IgD-negative memory B cell (primary cell): ENCODE results near the gene RB1. TPM values are rescaled to one million over a fixed set of nuclear protein-coding genes. Genes with fewer than 3 reads are reported as not detected.

Source experiments
- polyA plus RNA-seq: library from polyadenylated mRNA; unstranded; fragments of 300-500 nt; fragmentation: Illumina TruSeq; gene quantifications from one replicate; pipeline ENCODE4 v1.2.3, GENCODE V29; 2021

Gene RB1
- polyA plus RNA-seq, 1 donor from 2014 or later = 43.7 TPM

Other genes with a start within 250 kb of the RB1 start
- gene MED4, start 208.6 kb upstream of the RB1 start, polyA plus RNA-seq = 76.6 TPM
- gene ITM2B, start 70.5 kb upstream of the RB1 start, polyA plus RNA-seq = 538 TPM
- 2.4 TPM for gene LPAR6, start 109.4 kb downstream of the RB1 start, polyA plus RNA-seq
- gene RCBTB2, start 229.3 kb downstream of the RB1 start, polyA plus RNA-seq = 3.5 TPM